GM18868 (cell line): Measurements from ENCODE around the gene PCDHGC4.

ENCODE experiments used
- ATAC-seq: cut with Tn5 transposase; IDR thresholded peaks from one replicate; pipeline ENCODE4 v1.9.1; 2021; ENCODE audit warnings: mild to moderate bottlenecking, moderate library complexity; ENCODE audit not compliant: unreplicated experiment

The PCDHGC4 gene

GRCh38 chr5:141511771-141512325 is 27.0 kb downstream of the PCDHGC4 start:
- no peak for ATAC-seq

- ATAC-seq = no peak
These were observed 27.6 kb downstream of the PCDHGC4 start for GRCh38 chr5:141512390-141512910.

- ATAC-seq = no peak
These were observed 28.2 kb downstream of the PCDHGC4 start for GRCh38 chr5:141512911-141513626.

- ATAC-seq = peak; percentile 51
These were observed 28.9 kb downstream of the PCDHGC4 start for GRCh38 chr5:141513627-141514329.

GRCh38 chr5:141514330-141515133 is 29.7 kb downstream of the PCDHGC4 start:
- ATAC-seq = peak; percentile 9

GRCh38 chr5:141515141-141515540 is 30.3 kb downstream of the PCDHGC4 start:
- no peak for ATAC-seq

GRCh38 chr5:141515946-141516671 is 31.3 kb downstream of the PCDHGC4 start:
- no peak for ATAC-seq

- no peak for ATAC-seq
These were observed 31.8 kb downstream of the PCDHGC4 start for GRCh38 chr5:141516672-141517025.

GRCh38 chr5:141517312-141517711 is 32.5 kb downstream of the PCDHGC4 start:
- no peak for ATAC-seq

GRCh38 chr5:141517880-141518617 is 33.2 kb downstream of the PCDHGC4 start:
- no peak for ATAC-seq

GRCh38 chr5:141518618-141519015 is 33.8 kb downstream of the PCDHGC4 start:
- no peak for ATAC-seq

GRCh38 chr5:141519605-141520565 is 35.1 kb downstream of the PCDHGC4 start:
- ATAC-seq = no peak

- ATAC-seq = no peak
These were observed 36.5 kb downstream of the PCDHGC4 start for GRCh38 chr5:141521244-141521781.

- no peak for ATAC-seq
These were observed 37.5 kb downstream of the PCDHGC4 start for GRCh38 chr5:141522301-141522700.

GRCh38 chr5:141523991-141524390 is 39.2 kb downstream of the PCDHGC4 start:
- no peak for ATAC-seq

GRCh38 chr5:141524604-141525597 is 40.1 kb downstream of the PCDHGC4 start:
- peak; percentile 50 for ATAC-seq

- ATAC-seq = no peak
These were observed 40.8 kb downstream of the PCDHGC4 start for GRCh38 chr5:141525653-141526052.
